T-cell (primary cell): Measurements from ENCODE around the gene B3GALT4. TPM values are rescaled to one million over a fixed set of nuclear protein-coding genes. Genes with fewer than 3 reads are reported as not detected.

ENCODE experiments used
- ATAC-seq, 4 experiments: fragments of 200-7000 bp in 3 of 4; fragments of 150-1000 bp in 1 of 4; cut with Tn5 transposase; replicated peaks in 1 of 4; 1 replicate in 3 of 4; 2 replicates in 1 of 4; pipeline ENCODE4 v1.10.0; 2021; ENCODE audit warnings: moderate library complexity in 3 of 4, mild to moderate bottlenecking in 2 of 4, moderate number of reproducible peaks in 1 of 4
- CTCF ChIA-PET, 2 donors: fragments of 300-600 bp; sonication (Branson Sonifier 250); formaldehyde crosslinking; loops; one replicate each; lab custom pipeline; 2022; ENCODE audit warnings: antibody characterized with exemption in 2 of 2; lab: Charles Lee
- POLR2A ChIA-PET, 2 donors: fragments of 300-600 bp; sonication (Branson Sonifier 250); formaldehyde crosslinking; loops; one replicate each; lab custom pipeline; 2022; ENCODE audit warnings: antibody characterized with exemption in 2 of 2; lab: Charles Lee
- DNase-seq, 35 experiments: peaks; one replicate each; pipeline versions ENCODE4 v3.0.0 to v3.0.0-alpha.2; 2013 to 2023
- H3K27ac ChIP-seq: one replicate; pipeline ENCODE4 v1.5.1; 2013; ENCODE audit warnings: low read length
- H3K27me3 ChIP-seq, 2 experiments: replicated peaks in 1 of 2; 1 replicate in 1 of 2; 2 replicates in 1 of 2; pipeline versions ENCODE4 v1.6.1 to v1.7.0; 2013; ENCODE audit warnings: low read length in 1 of 2, mixed read lengths in 1 of 2; ENCODE audit not compliant: control insufficient read depth in 2 of 2, insufficient read depth in 2 of 2; ENCODE audit errors: extremely low read depth in 1 of 2
- H3K36me3 ChIP-seq, 2 donors: 1 replicate in 1 of 2; 2 replicates in 1 of 2; pipeline versions ENCODE4 v1.6.1 to v1.7.0; 2013; ENCODE audit warnings: low read length in 1 of 2; ENCODE audit not compliant: control insufficient read depth in 2 of 2, insufficient read depth in 1 of 2; ENCODE audit errors: extremely low read depth in 1 of 2
- H3K4me1 ChIP-seq, 2 experiments: 1 replicate in 1 of 2; 2 replicates in 1 of 2; pipeline versions ENCODE4 v1.6.1 to v1.7.0; 2013; ENCODE audit warnings: low read length in 2 of 2, mixed read lengths in 1 of 2; ENCODE audit not compliant: insufficient read depth in 2 of 2, control insufficient read depth in 1 of 2; ENCODE audit errors: extremely low read depth in 1 of 2
- H3K4me3 ChIP-seq, 2 donors: 1 replicate in 1 of 2; 2 replicates in 1 of 2; pipeline versions ENCODE4 v1.5.1 to v1.7.0; 2013; ENCODE audit warnings: mild to moderate bottlenecking in 2 of 2, low read length in 1 of 2, moderate library complexity in 1 of 2; ENCODE audit not compliant: control insufficient read depth in 1 of 2; ENCODE audit errors: extremely low read depth in 1 of 2
- H3K9me3 ChIP-seq: 2 replicates; pipeline ENCODE4 v1.7.0; 2013
- H3K27ac Mint-ChIP-seq, 2 donors: one replicate each; pipeline ENCODE4 v1.8.0; 2020 to 2021; ENCODE audit warnings: mild to moderate bottlenecking in 2 of 2, mixed read lengths in 2 of 2
- H3K27me3 Mint-ChIP-seq, 2 donors: one replicate each; pipeline ENCODE4 v1.8.0; 2021 to 2022; ENCODE audit warnings: mixed read lengths in 2 of 2
- H3K36me3 Mint-ChIP-seq: one replicate; pipeline ENCODE4 v1.8.0; 2021; ENCODE audit warnings: mixed read lengths
- H3K4me1 Mint-ChIP-seq, 3 donors: one replicate each; pipeline ENCODE4 v1.8.0; 2020 to 2022; ENCODE audit warnings: mixed read lengths in 3 of 3, mild to moderate bottlenecking in 1 of 3
- H3K4me3 Mint-ChIP-seq, 3 donors: one replicate each; pipeline ENCODE4 v1.8.0; 2020 to 2022; ENCODE audit warnings: mild to moderate bottlenecking in 3 of 3, mixed read lengths in 3 of 3, moderate library complexity in 3 of 3
- H3K9me3 Mint-ChIP-seq, 3 donors: one replicate each; pipeline ENCODE4 v1.8.0; 2020 to 2022; ENCODE audit warnings: mixed read lengths in 3 of 3
- WGBS: methylation state at CpG from one replicate; pipeline ENCODE4 v1.1.5; 2013; ENCODE audit warnings: missing lambda C conversion rate; ENCODE audit not compliant: insufficient coverage; 5-methylcytosine and 5-hydroxymethylcytosine counted together
- total RNA-seq, 35 experiments: library from RNA in 6 of 35; stranded (reverse) in 6 of 35; fragments of 120-200 nt in 1 of 35; gene quantifications; one replicate each; pipeline versions ENCODE4 v1.2.1 to v1.2.4 and lab custom pipeline; 2013 to 2026

B3GALT4 gene
- total RNA-seq, 5 donors from 2014 or later (not counting 1 experiment from before 2014, with no cell fraction given), result 12.2 to 47.2 (median 40.4) TPM

DNA sequence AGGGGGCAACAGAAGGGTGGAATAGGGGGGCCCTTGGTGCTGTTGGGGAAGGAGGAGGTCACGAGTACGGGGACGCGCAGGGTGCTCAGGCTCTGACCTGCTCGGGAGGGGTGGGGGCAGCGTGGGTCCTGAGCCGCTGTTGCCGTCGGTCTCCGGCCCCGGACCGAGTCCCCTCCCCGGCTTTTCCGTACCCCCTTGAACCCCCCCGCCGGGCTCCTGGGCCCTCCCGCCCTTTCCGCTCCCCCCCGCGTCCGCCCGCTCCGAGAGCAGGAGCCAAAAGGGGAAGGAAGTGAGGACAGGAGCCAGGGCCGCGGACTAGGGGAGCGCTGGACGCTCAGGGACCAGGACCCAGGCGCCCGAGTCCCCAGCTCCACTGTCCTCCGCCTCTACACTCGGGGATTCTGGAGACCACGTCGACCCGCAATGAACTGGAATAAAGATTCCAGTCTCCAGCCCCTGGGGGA, 21.9 kb downstream of the B3GALT4 start, which contains the start of gene RGL2:
Gene RGL2, minus strand, starts transcription at position 170 of the 464 bp plus-strand sequence. CDS start 332 bp downstream, outside the sequence.
- WGBS, result 0% methylated on average over 20 of the region's 34 CpGs

DNA sequence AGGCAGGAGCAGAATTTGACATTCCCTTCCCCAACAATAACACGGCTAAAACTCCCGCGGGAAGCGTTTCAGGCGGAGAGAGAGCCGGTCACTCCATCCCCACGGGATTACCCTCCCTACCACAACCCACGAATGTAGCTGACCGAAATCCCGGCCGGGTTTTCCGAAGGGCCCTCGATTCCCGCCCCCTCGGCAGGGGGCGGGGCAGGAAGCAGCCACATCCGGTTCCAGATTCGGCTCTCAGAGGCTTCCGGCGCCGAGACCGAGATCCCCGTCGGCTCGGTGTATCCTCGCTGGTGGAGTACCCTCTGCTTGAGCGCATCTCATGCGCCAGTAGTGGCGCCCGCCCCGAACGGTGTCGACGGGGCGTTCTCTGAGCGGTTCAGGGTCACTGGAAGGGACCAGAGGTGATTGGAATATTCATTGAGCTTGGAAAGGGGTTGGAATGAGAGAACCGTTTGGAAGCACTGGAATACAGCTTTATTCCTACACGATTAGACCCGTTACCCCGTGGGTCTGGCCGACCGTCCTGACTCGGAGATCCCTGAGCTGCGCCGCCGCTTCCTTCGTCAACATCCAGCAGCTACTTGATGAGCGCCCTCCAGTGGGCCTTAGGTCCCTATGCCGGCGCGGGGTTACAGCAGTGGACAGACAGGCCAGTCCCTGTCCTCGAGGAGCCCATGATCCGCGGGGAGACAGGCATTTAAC, 22.5 kb downstream of the B3GALT4 start:
- Mint-ChIP-seq H3K4me1 (peaks cover 34 to 59% (median 42%) of the 10 kb centered on the region in 3 donors), H3K4me3 (peak overlapping the region; percentile 95 to 99 (median 99)), H3K27me3 (no peaks in the 10 kb centered on the region), H3K36me3 (peaks cover 26% of the 10 kb centered on the region), H3K27ac (peak overlapping the region; percentile 99 to 100), H3K9me3 (no peaks in the 10 kb centered on the region)
- no peaks in the 10 kb centered on the region for H3K27me3 ChIP-seq
- H3K36me3 ChIP-seq, result peaks cover 3 to 53% of the 10 kb centered on the region in 2 donors
- peak overlapping the region; percentile 88 for H3K27ac ChIP-seq
- 0% methylated on average over 49 of the region's 54 CpGs for WGBS
- ATAC-seq, result peak; percentile 82 to 84 (median 84)
- H3K4me1 ChIP-seq, result peaks cover 7 to 39% of the 10 kb centered on the region in 2 experiments
- H3K9me3 ChIP-seq, result no peaks in the 10 kb centered on the region
- DNase-seq, result peak; percentile 88 to 95 (median 93)
- H3K4me3 ChIP-seq, result peak overlapping the region; percentile 89 to 91
- POLR2A ChIA-PET, result interaction anchor here (0.6 to 1.2 kb wide), 9 partner anchors 10 to 328 kb away, joined by 3 to 11 read pairs (median 4); partner anchors contain the start of genes B3GALT4 (in 2 of the 2), RPS18 (in 1 of the 2), VPS52 (in 1 of the 2) and ZBTB22 (in 1 of the 2)
- CTCF ChIA-PET, result interaction anchor here (0.6 to 1.6 kb wide), 15 partner anchors 9 to 437 kb away, joined by 3 to 16 read pairs (median 4); partner anchors contain the start of genes WDR46 (in 2 of the 2), B3GALT4 (in 1 of the 2), PFDN6 (in 1 of the 2) and RPS18 (in 1 of the 2)

More for the DNA sequence above, 21.9 kb downstream of the B3GALT4 start, which contains the start of gene RGL2:
- H3K36me3 ChIP-seq, result peaks cover 3 to 53% of the 10 kb centered on the region in 2 donors
- Mint-ChIP-seq H3K27me3 (no peaks in the 10 kb centered on the region), H3K36me3 (peaks cover 28% of the 10 kb centered on the region), H3K4me3 (peak within 1 kb of the TSS; percentile 95 to 99 (median 99)), H3K27ac (peak within 1 kb of the TSS; percentile 99 to 100), H3K4me1 (peaks cover 32 to 55% (median 40%) of the 10 kb centered on the region in 3 donors), H3K9me3 (no peaks in the 10 kb centered on the region)
- no peaks in the 10 kb centered on the region for H3K9me3 ChIP-seq
- ATAC-seq, result peak; percentile 25 to 64 (median 58)
- H3K4me1 ChIP-seq, result peaks cover 7 to 36% of the 10 kb centered on the region in 2 experiments
- peak in 30 of 35 experiments; percentile 19 to 73 (median 53) for DNase-seq
- peak within 1 kb of the TSS; percentile 88 for H3K27ac ChIP-seq
- CTCF ChIA-PET, result interaction anchor here (0.7 to 1.6 kb wide), 11 partner anchors 10 to 438 kb away, joined by 3 to 16 read pairs (median 9); partner anchors contain the start of genes B3GALT4 (in 1 of the 2), PFDN6 (in 1 of the 2), RPS18 (in 1 of the 2) and VPS52 (in 1 of the 2)
- POLR2A ChIA-PET, result interaction anchor here (0.7 to 1.9 kb wide), 6 partner anchors 11 to 327 kb away, joined by 4 to 12 read pairs (median 6); partner anchors contain the start of gene ZBTB22 (in 1 of the 2)
- H3K4me3 ChIP-seq, result peak within 1 kb of the TSS; percentile 89 to 91
- H3K27me3 ChIP-seq, result no peaks in the 10 kb centered on the region

DNA sequence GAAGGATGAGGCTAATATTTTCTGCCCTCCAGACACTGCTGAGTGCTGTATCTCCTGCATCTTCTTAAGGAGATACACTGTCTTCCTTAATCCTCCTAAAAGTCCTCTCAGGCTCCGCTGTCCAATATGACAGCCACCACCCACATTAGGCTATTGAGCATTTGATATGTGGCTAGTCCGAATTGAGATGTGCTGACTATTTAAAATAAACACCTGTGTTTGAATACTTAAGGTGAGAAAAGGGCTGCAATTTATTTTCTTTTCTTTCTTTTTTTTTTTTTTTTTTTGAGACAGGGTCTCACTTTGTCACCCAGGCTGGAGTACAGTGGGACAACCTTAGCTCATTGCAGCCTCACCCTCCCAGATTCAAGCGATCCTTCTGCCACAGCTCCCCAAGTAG, 25.0 kb downstream of the B3GALT4 start:
- Histone ChIP-seq H3K9me3 (no peaks in the 10 kb centered on the region), H3K4me1 (peaks cover 7 to 53% of the 10 kb centered on the region in 2 experiments), H3K36me3 (peaks cover 9 to 51% of the 10 kb centered on the region in 2 donors), H3K4me3 (no peak overlapping the region), H3K27ac (no peak overlapping the region), H3K27me3 (no peaks in the 10 kb centered on the region)
- no peak for ATAC-seq
- Mint-ChIP-seq H3K27me3 (no peaks in the 10 kb centered on the region), H3K27ac (peak overlapping the region in 1 of 2 donors; percentile 52), H3K9me3 (no peaks in the 10 kb centered on the region), H3K4me1 (peaks cover 37 to 63% (median 50%) of the 10 kb centered on the region in 3 donors), H3K36me3 (peaks cover 26% of the 10 kb centered on the region), H3K4me3 (peak overlapping the region in 1 of 3 donors; percentile 31)
- POLR2A ChIA-PET, result interaction anchor here (0.6 to 1.1 kb wide), 2 partner anchors 8 to 31 kb away, joined by 3 to 6 read pairs; no protein-coding TSS in a partner anchor
- DNase-seq, result no peak
- CTCF ChIA-PET, result interaction anchor here in 1 of 2 donors (0.5 kb wide), 1 partner anchor 149 kb away, joined by 7 read pairs; no protein-coding TSS in a partner anchor
- no CpG with 5 or more reads among the region's 3 CpGs for WGBS

DNA sequence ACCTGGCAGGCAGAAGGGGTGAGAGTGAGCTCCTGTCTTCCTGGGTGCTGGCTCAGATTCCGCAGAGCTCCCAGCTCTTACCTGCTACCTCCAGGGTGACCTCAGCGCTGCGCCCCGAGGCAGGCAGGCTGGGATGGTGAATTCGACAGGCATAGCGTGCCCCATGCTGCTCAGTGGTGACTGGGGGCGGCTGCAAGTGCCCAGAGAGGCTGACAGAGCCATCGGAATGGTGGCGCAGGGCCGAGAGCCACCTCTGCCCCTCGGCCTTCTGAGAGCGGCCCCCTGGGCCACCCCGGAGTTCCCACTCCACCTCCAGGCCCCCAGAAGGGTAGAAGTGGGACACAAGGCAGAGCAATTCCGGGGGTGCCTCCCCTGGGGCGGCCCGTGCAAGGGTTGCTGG, 27.3 kb downstream of the B3GALT4 start:
- no peaks in the 10 kb centered on the region for H3K27me3 Mint-ChIP-seq
- no peaks in the 10 kb centered on the region for H3K9me3 ChIP-seq
- no peak overlapping the region for H3K4me3 ChIP-seq
- ATAC-seq (no peak), DNase-seq (no peak)
- WGBS, result 100% methylated on average over 5 of the region's 16 CpGs
- H3K36me3 Mint-ChIP-seq, result peaks cover 33% of the 10 kb centered on the region
- H3K27me3 ChIP-seq, result no peaks in the 10 kb centered on the region
- ChIA-PET POLR2A (no interaction called here), CTCF (no interaction called here)
- H3K4me1 Mint-ChIP-seq, result peaks cover 43 to 61% (median 55%) of the 10 kb centered on the region in 3 donors
- H3K27ac Mint-ChIP-seq, result no peak overlapping the region
- no peak overlapping the region for H3K27ac ChIP-seq
- no peaks in the 10 kb centered on the region for H3K9me3 Mint-ChIP-seq
- peaks cover 9 to 66% of the 10 kb centered on the region in 2 donors for H3K36me3 ChIP-seq
- H3K4me3 Mint-ChIP-seq, result no peak overlapping the region
- peaks cover 3 to 47% of the 10 kb centered on the region in 2 experiments for H3K4me1 ChIP-seq

DNA sequence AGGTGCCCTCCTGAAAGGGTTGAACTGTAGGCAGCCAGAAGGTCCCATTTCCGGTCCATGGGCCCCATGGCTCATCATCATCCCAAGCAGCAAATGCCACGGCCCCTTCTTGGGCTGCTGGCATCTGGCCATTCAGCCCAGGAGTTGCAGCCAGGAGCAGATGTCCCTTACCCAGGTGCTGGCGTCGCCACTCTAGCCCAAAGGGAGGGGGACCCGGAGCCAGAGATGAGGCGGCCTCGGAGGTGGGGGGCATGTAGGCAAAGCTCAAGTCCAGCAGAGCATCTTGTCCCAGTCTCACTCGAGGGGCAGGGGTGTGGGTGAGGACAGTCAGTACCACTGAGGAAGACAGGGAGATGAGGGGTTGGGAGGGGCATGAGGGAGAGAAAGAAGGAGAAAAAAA, 28.1 kb downstream of the B3GALT4 start:
- peaks cover under 1 to 48% of the 10 kb centered on the region in 2 experiments for H3K4me1 ChIP-seq
- no peak overlapping the region for H3K27ac ChIP-seq
- WGBS, result 92% methylated on average over 8 of the region's 8 CpGs
- no peaks in the 10 kb centered on the region for H3K9me3 Mint-ChIP-seq
- no peak overlapping the region for H3K4me3 ChIP-seq
- H3K9me3 ChIP-seq, result no peaks in the 10 kb centered on the region
- no peaks in the 10 kb centered on the region for H3K27me3 ChIP-seq
- DNase-seq (no peak), ATAC-seq (no peak)
- ChIA-PET CTCF (no interaction called here), POLR2A (interaction anchor here in 1 of 2 donors (0.6 kb wide), 1 partner anchor 50 kb away, joined by 3 read pairs; no protein-coding TSS in a partner anchor)
- H3K27me3 Mint-ChIP-seq, result no peaks in the 10 kb centered on the region
- no peak overlapping the region for H3K27ac Mint-ChIP-seq
- peaks cover 9 to 69% of the 10 kb centered on the region in 2 donors for H3K36me3 ChIP-seq
- peaks cover 35 to 53% (median 46%) of the 10 kb centered on the region in 3 donors for H3K4me1 Mint-ChIP-seq
- no peak overlapping the region for H3K4me3 Mint-ChIP-seq
- H3K36me3 Mint-ChIP-seq, result peaks cover 30% of the 10 kb centered on the region
